HG02798 (cell line): ENCODE results near the gene ZBTB47.

Source experiments
- ATAC-seq: cut with Tn5 transposase; IDR thresholded peaks from one replicate; pipeline ENCODE4 v1.9.1; 2021; ENCODE audit warnings: mild to moderate bottlenecking; ENCODE audit not compliant: unreplicated experiment, poor library complexity

The ZBTB47 gene

DNA sequence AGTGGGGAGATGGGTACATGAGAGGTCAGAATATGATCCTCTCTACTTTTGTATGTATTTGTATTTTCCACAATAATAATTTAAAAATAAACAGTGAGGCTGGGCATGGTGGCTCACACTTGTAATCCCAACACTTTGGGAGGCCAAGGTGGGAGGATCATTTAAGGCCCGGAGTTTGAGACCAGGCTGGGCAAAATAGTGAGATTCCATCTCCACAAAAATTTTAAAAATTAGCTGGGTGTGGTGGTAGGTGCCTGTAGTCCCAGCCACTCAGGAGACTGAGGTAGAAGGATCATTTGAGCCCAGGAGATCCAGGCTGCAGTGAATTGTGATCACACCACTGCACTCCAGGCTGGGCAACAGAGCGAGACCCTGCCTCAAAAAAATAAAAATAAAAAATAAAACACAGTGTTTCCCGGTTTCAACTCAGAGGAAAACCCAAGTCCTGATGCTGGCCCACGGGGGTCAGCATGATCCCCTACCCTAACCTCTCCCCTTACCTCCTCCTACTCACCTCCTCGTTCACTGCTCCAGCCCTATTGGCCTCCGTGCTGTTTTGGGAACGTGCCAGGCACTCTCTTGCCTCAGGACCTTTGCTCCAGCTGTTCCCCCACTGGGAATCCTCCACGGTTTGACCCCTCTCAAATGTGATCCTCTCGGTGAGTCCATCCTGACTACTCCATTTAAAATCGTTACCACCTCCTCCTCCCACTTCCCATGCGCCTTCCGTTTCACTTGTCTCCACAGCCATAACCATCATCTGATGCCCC is 29.0 kb downstream of the ZBTB47 start:
- ATAC-seq, result no peak

DNA sequence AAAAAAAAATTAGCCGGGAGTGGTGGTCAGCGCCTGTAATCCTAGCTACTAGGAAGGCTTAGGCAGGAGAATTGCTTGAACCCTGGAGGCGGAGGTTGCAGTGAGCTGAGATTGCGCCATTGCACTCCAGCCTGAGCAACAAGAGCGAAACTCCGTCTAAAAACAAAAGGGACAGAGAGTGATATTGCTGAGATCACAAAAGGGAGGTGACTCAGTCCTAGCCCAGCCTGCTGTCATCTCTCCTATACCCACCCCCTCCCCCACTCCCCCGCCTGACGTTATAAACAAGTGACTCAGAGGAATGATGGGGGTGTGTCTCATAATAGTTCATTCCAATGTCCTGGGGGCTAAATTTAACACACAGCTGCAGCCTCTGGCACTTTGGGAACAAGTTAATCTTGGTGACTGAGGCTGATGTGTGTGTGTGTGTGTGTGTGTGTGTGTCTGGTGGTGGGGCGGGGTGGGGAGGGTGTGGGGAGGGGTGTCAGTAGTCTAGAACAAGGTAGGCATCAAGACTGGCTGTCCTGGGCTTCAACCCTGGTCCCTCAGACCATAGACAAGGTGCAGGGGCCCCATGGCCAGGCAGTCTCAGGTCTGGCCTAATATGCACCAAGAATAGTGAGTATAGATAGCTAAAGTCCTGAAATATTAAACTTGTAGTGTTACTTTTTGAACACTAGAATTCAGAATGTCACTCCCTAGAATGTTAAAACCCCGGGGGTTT is 30.5 kb downstream of the ZBTB47 start:
- no peak for ATAC-seq

DNA sequence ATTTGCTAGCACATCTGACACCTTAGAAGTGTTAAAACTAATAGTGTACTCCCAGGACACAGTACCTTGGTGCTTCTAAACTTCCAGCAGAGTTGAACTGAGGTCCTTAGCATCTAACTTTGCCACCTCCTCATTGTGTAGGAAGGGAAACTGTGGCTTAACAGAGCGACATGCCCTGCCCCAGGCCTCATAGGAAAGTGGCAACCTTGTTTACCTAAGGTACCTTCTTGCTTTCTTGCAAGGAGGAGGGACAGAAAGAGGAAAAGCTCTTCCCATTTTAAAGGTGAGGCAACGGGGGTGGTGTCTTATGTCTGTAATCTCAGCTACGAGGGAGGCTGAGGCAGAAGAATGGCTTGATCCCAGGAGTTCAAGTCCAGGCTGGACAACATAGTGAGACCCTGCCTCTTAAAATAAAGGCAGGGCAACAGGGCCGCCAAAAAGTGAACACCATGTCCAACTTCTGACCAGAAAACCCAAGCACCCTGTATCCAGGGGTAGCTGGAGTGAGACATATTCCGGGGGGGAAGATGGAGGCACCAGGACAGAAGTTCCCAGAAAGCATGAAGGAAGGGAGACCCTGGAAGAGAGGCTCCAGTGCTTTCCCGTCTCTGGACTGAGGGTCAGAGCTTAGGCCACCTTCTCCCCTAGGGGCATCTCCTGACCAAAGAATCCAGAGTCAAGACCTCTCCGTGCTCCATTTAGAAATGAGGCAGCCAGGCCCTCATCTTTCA is 31.3 kb downstream of the ZBTB47 start:
- ATAC-seq, result no peak

GRCh38 chr3:42685363-42685881 is 31.9 kb downstream of the ZBTB47 start, which contains the start of gene KLHL40:
Gene KLHL40 (plus strand): TSS chr3:42685537. CDS start chr3:42685619, 82 bp downstream.
- no peak for ATAC-seq

- ATAC-seq, result no peak
Observed at GRCh38 chr3:42685891-42686820, 32.7 kb downstream of the ZBTB47 start.

- no peak for ATAC-seq
Observed at GRCh38 chr3:42686832-42687650, 33.5 kb downstream of the ZBTB47 start.

DNA sequence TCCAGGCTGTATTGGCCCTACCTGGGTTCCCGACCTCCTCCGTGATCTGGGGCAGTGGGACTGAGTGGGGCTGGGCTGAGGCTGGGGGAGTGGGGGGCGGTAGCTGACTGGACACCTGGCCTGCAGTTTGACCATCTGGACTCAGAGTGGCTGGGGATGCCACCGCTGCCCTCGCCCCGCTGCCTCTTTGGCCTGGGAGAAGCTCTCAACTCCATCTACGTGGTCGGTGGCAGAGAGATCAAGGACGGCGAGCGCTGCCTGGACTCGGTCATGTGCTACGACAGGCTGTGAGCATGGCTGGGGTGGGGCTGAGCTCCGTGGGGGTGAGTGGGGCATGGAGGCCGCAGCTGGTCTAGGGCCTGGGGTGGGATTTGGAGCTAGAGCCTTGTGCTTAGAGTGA is 34.5 kb downstream of the ZBTB47 start:
- ATAC-seq, result no peak

GRCh38 chr3:42688487-42689420 is 35.3 kb downstream of the ZBTB47 start:
- no peak for ATAC-seq

DNA sequence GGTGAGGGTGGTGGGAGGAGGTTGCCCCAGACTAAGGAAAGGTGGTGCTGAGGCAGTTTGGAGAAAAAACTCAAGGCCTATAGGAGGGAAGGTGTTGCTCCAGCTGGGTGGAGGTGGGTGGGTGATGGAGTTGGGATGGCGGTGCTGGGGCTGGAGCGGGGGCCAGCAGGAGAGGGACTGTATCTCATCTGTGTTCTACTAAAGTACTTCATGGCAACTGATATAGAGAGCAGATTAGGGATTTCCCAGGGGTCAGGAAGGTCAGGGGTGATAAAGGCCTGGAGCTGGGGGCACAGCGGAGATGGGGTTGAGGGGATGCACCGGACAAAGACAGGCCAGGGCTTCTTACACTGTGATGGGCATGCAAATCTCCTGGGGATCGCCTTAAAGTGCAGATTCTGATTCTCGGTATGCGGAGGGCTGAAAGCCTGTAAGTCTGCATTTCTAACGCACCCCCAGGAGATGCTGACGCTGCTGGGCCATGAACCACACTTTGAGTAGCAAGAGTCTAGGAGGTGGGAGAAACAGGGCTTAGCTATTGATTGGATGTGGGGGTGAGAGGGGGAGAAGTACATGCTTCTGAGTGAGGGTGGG is 36.0 kb downstream of the ZBTB47 start:
- no peak for ATAC-seq

DNA sequence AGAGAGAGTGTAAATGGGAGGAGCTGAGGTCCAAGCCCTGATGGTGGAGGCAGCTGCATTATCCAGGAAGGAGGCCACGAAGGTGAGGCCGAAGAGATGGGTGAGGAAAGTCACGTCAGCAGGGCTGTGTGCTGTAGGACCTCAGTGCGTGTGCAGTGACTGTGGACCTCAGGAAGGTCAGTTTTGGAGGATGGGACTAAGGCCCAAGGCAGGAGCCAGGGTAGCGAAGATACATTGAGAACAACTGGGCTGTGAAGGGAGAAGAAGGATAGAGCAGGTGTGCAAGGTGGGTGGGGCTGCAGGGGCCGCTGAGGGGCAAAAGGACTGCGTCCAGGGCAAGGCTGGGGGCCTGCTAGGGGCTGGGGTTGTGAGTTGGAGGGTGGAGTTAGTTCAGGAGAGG is 36.7 kb downstream of the ZBTB47 start:
- no peak for ATAC-seq

- no peak for ATAC-seq
Observed at GRCh38 chr3:42690766-42691680, 37.5 kb downstream of the ZBTB47 start.

- no peak for ATAC-seq
Observed at GRCh38 chr3:42691816-42692666, 38.5 kb downstream of the ZBTB47 start.

GRCh38 chr3:42692667-42693529 is 39.4 kb downstream of the ZBTB47 start:
- ATAC-seq, result no peak

DNA sequence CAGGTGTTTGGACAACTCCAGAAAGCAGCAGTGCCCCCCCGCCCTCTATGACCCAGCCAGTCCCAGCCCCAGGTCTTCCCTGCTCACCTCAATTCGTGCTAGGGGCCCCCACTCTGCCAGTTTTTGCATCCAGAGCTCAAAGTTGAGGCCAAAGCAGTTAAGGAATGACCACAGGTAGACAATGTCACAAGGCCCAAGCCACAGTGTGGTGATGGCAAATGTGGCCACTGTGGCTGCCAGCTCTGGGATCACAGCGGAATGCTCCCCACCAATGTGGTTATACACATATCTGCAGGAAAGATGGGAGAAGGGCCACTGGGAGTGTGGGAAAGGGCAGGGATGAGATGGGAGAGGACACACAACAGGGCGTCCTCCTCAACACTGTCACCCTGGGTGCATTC is 40.0 kb downstream of the ZBTB47 start:
- ATAC-seq, result no peak

GRCh38 chr3:42694366-42694765 is 40.9 kb downstream of the ZBTB47 start:
- ATAC-seq, result no peak
